Measurements from ENCODE around the gene USP30.

USP30 gene

GRCh38 chr12:109130297-109131153, 78.1 kb downstream of the USP30 start:
- no peak for DNase-seq

GRCh38 chr12:109131154-109132050, 79.0 kb downstream of the USP30 start:
- no peak for DNase-seq

GRCh38 chr12:109134186-109134917, 82.0 kb downstream of the USP30 start:
- DNase-seq: peak; percentile 25

- DNase-seq: no peak
Observed at GRCh38 chr12:109137055-109137454, 84.7 kb downstream of the USP30 start.

Measured in OCI-M1 (cell line).